ENCODE data around the gene ITPRIP. TPM values are rescaled to one million over a fixed set of nuclear protein-coding genes. Genes with fewer than 3 reads are reported as not detected.

Gene ITPRIP
- total RNA-seq, 4 donors from 2014 or later, result 1.8 to 25.1 (median 6.6) TPM

DNA sequence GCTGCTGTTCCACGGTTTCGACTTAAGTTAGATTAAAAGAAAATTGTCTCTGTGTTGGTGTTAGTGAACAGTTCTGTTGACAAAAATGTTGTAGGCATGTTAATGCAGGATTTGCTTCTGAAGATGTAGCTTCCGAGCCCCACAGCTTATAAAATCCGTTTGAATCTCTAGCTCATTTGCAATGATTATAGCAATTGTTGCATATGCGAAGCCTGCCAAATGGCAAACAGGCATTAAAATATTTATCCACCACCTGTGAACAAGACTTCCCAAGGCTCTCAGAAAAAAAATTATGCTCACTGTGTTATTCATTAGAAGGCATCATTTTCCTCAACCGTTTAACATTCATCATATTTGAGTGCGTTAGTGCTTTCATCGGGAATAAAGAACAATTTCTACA is 29.6 kb upstream of the ITPRIP start:
- DNase-seq, result no peak
- Histone ChIP-seq H3K36me3 (no peaks in the 10 kb centered on the region), H3K4me3 (no peak overlapping the region), H3K4me1 (no peaks in the 10 kb centered on the region), H3K9me3 (peaks cover 0 to 7% of the 10 kb centered on the region in 2 donors), H3K27ac (no peak overlapping the region), H3K27me3 (no peaks in the 10 kb centered on the region)
- in situ Hi-C loops (cut with MboI; ENCODE audit: low pct_ligation_motif_present in 1 of 4, low pct_unique_long_range_greater_than_20kb in 1 of 4, low sequenced_read_pairs in 3 of 4), result no loop called here
- 71 to 78% methylated on average over 8 of the region's 8 CpGs for WGBS, 2 donors (ENCODE audit: low coverage in 1 of 2)
- intact Hi-C loops (cut with DNase I; ENCODE audit: low total_unique reads), result no loop called here
- TF ChIP-seq POLR2A (IDR thresholded peaks at IDR 0.05), result no peak
- no peak for TF ChIP-seq EP300 (IDR thresholded peaks at IDR 0.05; ENCODE audit: low read depth)
- no peak for TF ChIP-seq POLR2AphosphoS5 (IDR thresholded peaks at IDR 0.05)
- TF ChIP-seq CTCF (IDR thresholded peaks at IDR 0.05), result no peak

DNA sequence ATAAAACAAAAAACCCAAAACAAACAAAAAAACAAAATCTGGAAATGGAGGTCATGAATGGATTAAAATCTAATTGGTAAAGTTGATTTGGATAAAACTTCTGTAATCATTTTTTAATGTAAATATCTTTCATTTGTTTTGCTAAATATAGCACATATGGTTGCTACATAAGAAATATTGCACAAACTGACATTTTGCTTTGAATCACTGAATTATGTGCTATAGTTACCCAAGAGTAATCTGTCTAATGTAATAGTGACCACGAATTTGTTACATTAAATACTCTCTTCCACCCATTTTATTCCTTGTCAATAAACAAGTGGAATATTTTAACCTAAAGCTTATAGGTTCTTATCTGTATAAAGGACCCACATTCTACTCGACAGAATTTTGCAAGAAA is 21.5 kb upstream of the ITPRIP start:
- 62 to 63% methylated on average over 2 of the region's 2 CpGs for WGBS, 2 donors (ENCODE audit: low coverage in 1 of 2)
- TF ChIP-seq POLR2A (IDR thresholded peaks at IDR 0.05) (no peak), EP300 (IDR thresholded peaks at IDR 0.05; ENCODE audit: low read depth) (no peak), POLR2AphosphoS5 (IDR thresholded peaks at IDR 0.05) (no peak), CTCF (IDR thresholded peaks at IDR 0.05) (no peak)

GRCh38 chr10:104353325-104354048 is 15.2 kb upstream of the ITPRIP start, which contains the start of gene CFAP58:
TSS of gene CFAP58 (plus strand) at chr10:104353833. CDS start at chr10:104353898, 65 bp downstream.
- peak; percentile 96 for DNase-seq
- intact Hi-C loops (cut with DNase I; ENCODE audit: low total_unique reads), result loop anchor here (5.0 kb wide), 2 partner anchors 46 to 61 kb away; no protein-coding TSS in a partner anchor
- Histone ChIP-seq H3K36me3 (no peaks in the 10 kb centered on the region), H3K4me1 (peaks cover 9 to 28% (median 12%) of the 10 kb centered on the region in 4 donors), H3K27me3 (no peaks in the 10 kb centered on the region), H3K27ac (peak within 1 kb of the TSS in 2 of 4 donors; percentile 6 to 49), H3K9me3 (no peaks in the 10 kb centered on the region), H3K4me3 (peak within 1 kb of the TSS in 3 of 4 donors; percentile 18 to 47 (median 30))
- in situ Hi-C loops (cut with MboI; ENCODE audit: low pct_ligation_motif_present in 1 of 4, low pct_unique_long_range_greater_than_20kb in 1 of 4, low sequenced_read_pairs in 3 of 4), result loop anchor here in 1 of 4 donors (5.0 kb wide), 1 partner anchor 61 kb away; no protein-coding TSS in a partner anchor
- 2 to 8% methylated on average over 8 to 43 of the region's 43 CpGs for WGBS, 2 donors (ENCODE audit: low coverage in 1 of 2)
- TF ChIP-seq POLR2A (IDR thresholded peaks at IDR 0.05), result no peak
- peak; percentile 54 to 77 (median 69) for TF ChIP-seq CTCF (IDR thresholded peaks at IDR 0.05)

More for the DNA sequence above, 21.5 kb upstream of the ITPRIP start:
- Histone ChIP-seq H3K36me3 (no peaks in the 10 kb centered on the region), H3K27ac (no peak overlapping the region), H3K4me3 (no peak overlapping the region), H3K4me1 (no peaks in the 10 kb centered on the region), H3K27me3 (no peaks in the 10 kb centered on the region), H3K9me3 (no peaks in the 10 kb centered on the region)
- in situ Hi-C loops (cut with MboI; ENCODE audit: low pct_ligation_motif_present in 1 of 4, low pct_unique_long_range_greater_than_20kb in 1 of 4, low sequenced_read_pairs in 3 of 4), result no loop called here
- no peak for DNase-seq
- intact Hi-C loops (cut with DNase I; ENCODE audit: low total_unique reads), result no loop called here

DNA sequence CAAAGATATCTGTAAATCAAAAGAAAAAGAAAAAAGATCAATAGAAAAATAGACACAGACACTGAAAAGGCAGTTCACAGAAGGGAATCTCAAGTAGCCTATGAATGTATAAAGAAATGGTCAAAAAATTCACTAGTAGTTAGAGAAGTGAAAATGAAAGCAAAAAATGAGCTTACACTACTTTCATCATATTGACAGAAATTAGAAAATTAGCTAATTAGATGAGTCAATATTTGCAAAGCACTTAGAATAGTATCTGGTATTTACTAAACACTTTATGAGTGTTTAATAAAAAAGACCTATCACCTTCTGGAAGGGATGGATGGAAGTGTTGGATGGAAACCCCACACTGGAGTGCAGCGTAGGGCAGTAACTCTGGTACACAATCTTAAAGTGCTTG is 13.7 kb upstream of the ITPRIP start:
- Histone ChIP-seq H3K9me3 (no peaks in the 10 kb centered on the region), H3K27me3 (no peaks in the 10 kb centered on the region), H3K36me3 (no peaks in the 10 kb centered on the region), H3K27ac (peak overlapping the region in 1 of 4 donors; percentile 50), H3K4me3 (no peak overlapping the region), H3K4me1 (peaks cover 9 to 28% (median 12%) of the 10 kb centered on the region in 4 donors)
- DNase-seq, result no peak
- in situ Hi-C loops (cut with MboI; ENCODE audit: low pct_ligation_motif_present in 1 of 4, low pct_unique_long_range_greater_than_20kb in 1 of 4, low sequenced_read_pairs in 3 of 4) (loop anchor here in 1 of 4 donors (5.0 kb wide), 1 partner anchor 60 kb away; no protein-coding TSS in a partner anchor), intact Hi-C loops (cut with DNase I; ENCODE audit: low total_unique reads) (loop anchor here (5.0 kb wide), 2 partner anchors 45 to 60 kb away; no protein-coding TSS in a partner anchor)
- TF ChIP-seq POLR2AphosphoS5 (IDR thresholded peaks at IDR 0.05) (no peak), POLR2A (IDR thresholded peaks at IDR 0.05) (no peak), EP300 (IDR thresholded peaks at IDR 0.05; ENCODE audit: low read depth) (no peak), CTCF (IDR thresholded peaks at IDR 0.05) (no peak)
- WGBS, 2 donors (ENCODE audit: low coverage in 1 of 2), result 44 to 57% methylated on average over 1 of the region's 1 CpG
